HCT116 (cell line): Measurements from ENCODE around the gene GNAI1.

Experiments used
- ATF3 ChIP-seq: IDR thresholded peaks from 2 replicates; pipeline ENCODE4 v1.6.1; 2012
- CTCF ChIP-seq, 3 experiments: fragments of 200-600 bp in 1 of 3; sonication (generic) in 1 of 3; IDR thresholded peaks in 2 of 3; conservative IDR thresholded peaks in 1 of 3; 2 replicates each; pipeline ENCODE4 v1.5.1; 2012 to 2017; ENCODE audit warnings: low read depth in 2 of 3, low read length in 2 of 3, antibody characterized with exemption in 1 of 3, borderline replicate concordance in 1 of 3, control low read depth in 1 of 3, mild to moderate bottlenecking in 1 of 3, mixed read lengths in 1 of 3, mixed run types in 1 of 3, moderate library complexity in 1 of 3; ENCODE audit not compliant: insufficient read depth in 1 of 3
- EGR1 ChIP-seq: IDR thresholded peaks from 2 replicates; pipeline ENCODE4 v1.6.1; 2012; ENCODE audit warnings: low read depth
- EZH2 ChIP-seq: fragments of 200-600 bp; sonication (generic); IDR thresholded peaks from 2 replicates; pipeline ENCODE4 v1.6.1; 2017; ENCODE audit warnings: antibody characterized with exemption, mixed run types
- MAX ChIP-seq: IDR thresholded peaks from 2 replicates; pipeline ENCODE4 v1.6.1; 2012
- POLR2A ChIP-seq: IDR thresholded peaks from 2 replicates; pipeline ENCODE4 v1.7.0; 2011; ENCODE audit warnings: borderline replicate concordance; ENCODE audit not compliant: insufficient read depth, insufficient read length; ENCODE audit errors: extremely low read depth
- POLR2AphosphoS5 ChIP-seq: IDR thresholded peaks from 2 replicates; pipeline ENCODE4 v1.6.1; 2011; ENCODE audit warnings: mild to moderate bottlenecking, low read depth, low read length, moderate library complexity
- RAD21 ChIP-seq: IDR thresholded peaks from 2 replicates; pipeline ENCODE4 v1.6.1; 2012; ENCODE audit warnings: low read depth, mild to moderate bottlenecking
- REST ChIP-seq: IDR thresholded peaks from 2 replicates; pipeline ENCODE4 v1.6.1; 2012; ENCODE audit warnings: low read depth
- SIN3A ChIP-seq: IDR thresholded peaks from 2 replicates; pipeline ENCODE4 v1.6.1; 2012; ENCODE audit warnings: low read depth
- SP1 ChIP-seq: IDR thresholded peaks from 2 replicates; pipeline ENCODE4 v1.6.1; 2012; ENCODE audit warnings: low read depth
- YY1 ChIP-seq: IDR thresholded peaks from 2 replicates; pipeline ENCODE4 v1.6.1; 2011; ENCODE audit warnings: low read length, low read depth, moderate library complexity, mild to moderate bottlenecking; ENCODE audit not compliant: insufficient replicate concordance; ENCODE audit errors: extremely low read depth
- ZNF274 ChIP-seq: fragments of 200-500 bp; sonication (Bioruptor generic); IDR thresholded peaks from 2 replicates; pipeline ENCODE4 v1.6.1; 2014; ENCODE audit warnings: mild to moderate bottlenecking, low read depth, low read length, inconsistent platforms

GRCh38 chr7:80275192-80275605 is 140.6 kb downstream of the GNAI1 start:
- TF ChIP-seq ZNF274 = no peak
- TF ChIP-seq YY1 = no peak
- TF ChIP-seq POLR2AphosphoS5 = no peak
- no peak for TF ChIP-seq CTCF (IDR thresholded peaks at IDR 0.05 in 2 of 3, conservative IDR thresholded peaks at IDR 0.05 in 1 of 3; ENCODE audit: borderline replicate concordance in 1 of 3, insufficient read depth in 1 of 3, low read depth in 2 of 3, low read length in 2 of 3)
- no peak for TF ChIP-seq POLR2A
- no peak for TF ChIP-seq REST
- no peak for TF ChIP-seq SP1
- no peak for TF ChIP-seq SIN3A
- TF ChIP-seq RAD21 = no peak
- TF ChIP-seq EGR1 = no peak
- TF ChIP-seq MAX = no peak
- no peak for TF ChIP-seq ATF3
- no peak for TF ChIP-seq EZH2
